Type B pancreatic cell (in vitro differentiated cells): ENCODE results near the gene DMTF1. TPM values are rescaled to one million over a fixed set of nuclear protein-coding genes. Genes with fewer than 3 reads are reported as not detected.
A peak's percentile ranks its signal among the peaks of the same experiment; 100 is the strongest.

Experiments used
- DNase-seq: peaks from one replicate; pipeline ENCODE4 v3.0.0; 2021; ENCODE audit warnings: mixed read lengths; ENCODE audit not compliant: unreplicated experiment; ENCODE audit errors: extremely low spot score
- H3K27ac Mint-ChIP-seq: 2 replicates; pipeline ENCODE4 v1.8.0; 2021; ENCODE audit warnings: mild to moderate bottlenecking, mixed read lengths
- H3K27me3 Mint-ChIP-seq: 2 replicates; pipeline ENCODE4 v1.8.0; 2021; ENCODE audit warnings: mixed read lengths
- H3K36me3 Mint-ChIP-seq: 2 replicates; pipeline ENCODE4 v1.8.0; 2021; ENCODE audit warnings: mixed read lengths
- H3K4me1 Mint-ChIP-seq: one replicate; pipeline ENCODE4 v1.8.0; 2021; ENCODE audit warnings: mixed read lengths; ENCODE audit not compliant: unreplicated experiment
- H3K4me3 Mint-ChIP-seq: 2 replicates; pipeline ENCODE4 v1.8.0; 2021; ENCODE audit warnings: mild to moderate bottlenecking, mixed read lengths
- H3K9me3 Mint-ChIP-seq: 2 replicates; pipeline ENCODE4 v1.8.0; 2021; ENCODE audit warnings: mixed read lengths
- long read RNA-seq: library from polyadenylated mRNA; unstranded; transcript quantifications from one replicate; pipeline ENCODE4 v2.0.0, GENCODE V29; 2020
- total RNA-seq: library from RNA; stranded (reverse); gene quantifications from 2 replicates; pipeline ENCODE4 v1.2.1, GENCODE V29; 2021; ENCODE audit warnings: low replicate concordance
- TF ChIP-seq, protein P1 (sequence below): fragments of 200-600 bp; sonication (generic); conservative IDR thresholded peaks from 2 replicates; pipeline ENCODE4 v1.5.0; 2021; ENCODE audit warnings: antibody characterized with exemption, mild to moderate bottlenecking

DMTF1 gene, protein sequence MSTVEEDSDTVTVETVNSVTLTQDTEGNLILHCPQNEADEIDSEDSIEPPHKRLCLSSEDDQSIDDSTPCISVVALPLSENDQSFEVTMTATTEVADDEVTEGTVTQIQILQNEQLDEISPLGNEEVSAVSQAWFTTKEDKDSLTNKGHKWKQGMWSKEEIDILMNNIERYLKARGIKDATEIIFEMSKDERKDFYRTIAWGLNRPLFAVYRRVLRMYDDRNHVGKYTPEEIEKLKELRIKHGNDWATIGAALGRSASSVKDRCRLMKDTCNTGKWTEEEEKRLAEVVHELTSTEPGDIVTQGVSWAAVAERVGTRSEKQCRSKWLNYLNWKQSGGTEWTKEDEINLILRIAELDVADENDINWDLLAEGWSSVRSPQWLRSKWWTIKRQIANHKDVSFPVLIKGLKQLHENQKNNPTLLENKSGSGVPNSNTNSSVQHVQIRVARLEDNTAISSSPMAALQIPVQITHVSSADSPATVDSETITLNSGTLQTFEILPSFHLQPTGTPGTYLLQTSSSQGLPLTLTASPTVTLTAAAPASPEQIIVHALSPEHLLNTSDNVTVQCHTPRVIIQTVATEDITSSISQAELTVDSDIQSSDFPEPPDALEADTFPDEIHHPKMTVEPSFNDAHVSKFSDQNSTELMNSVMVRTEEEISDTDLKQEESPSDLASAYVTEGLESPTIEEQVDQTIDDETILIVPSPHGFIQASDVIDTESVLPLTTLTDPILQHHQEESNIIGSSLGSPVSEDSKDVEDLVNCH
- 67.7 and 103 TPM in 2 replicates for total RNA-seq
- long read RNA-seq, transcript DMTF1-201 (18 exons, 3,801 nt): major isoform, 13 of 32 reads
- long read RNA-seq, partial matches to known transcripts: 11 of 32 reads
- long read RNA-seq, other reads (novel, unspliced or antisense): 6 of 32 reads

GRCh38 chr7:87152112-87152896, at the start of gene DMTF1:
Gene DMTF1, plus strand, starts transcription at chr7:87152453. Its CDS starts 12,489 bp downstream, at chr7:87164942.
- H3K9me3 Mint-ChIP-seq: no peaks in the 10 kb centered on the region
- TF ChIP-seq, protein P1, sequence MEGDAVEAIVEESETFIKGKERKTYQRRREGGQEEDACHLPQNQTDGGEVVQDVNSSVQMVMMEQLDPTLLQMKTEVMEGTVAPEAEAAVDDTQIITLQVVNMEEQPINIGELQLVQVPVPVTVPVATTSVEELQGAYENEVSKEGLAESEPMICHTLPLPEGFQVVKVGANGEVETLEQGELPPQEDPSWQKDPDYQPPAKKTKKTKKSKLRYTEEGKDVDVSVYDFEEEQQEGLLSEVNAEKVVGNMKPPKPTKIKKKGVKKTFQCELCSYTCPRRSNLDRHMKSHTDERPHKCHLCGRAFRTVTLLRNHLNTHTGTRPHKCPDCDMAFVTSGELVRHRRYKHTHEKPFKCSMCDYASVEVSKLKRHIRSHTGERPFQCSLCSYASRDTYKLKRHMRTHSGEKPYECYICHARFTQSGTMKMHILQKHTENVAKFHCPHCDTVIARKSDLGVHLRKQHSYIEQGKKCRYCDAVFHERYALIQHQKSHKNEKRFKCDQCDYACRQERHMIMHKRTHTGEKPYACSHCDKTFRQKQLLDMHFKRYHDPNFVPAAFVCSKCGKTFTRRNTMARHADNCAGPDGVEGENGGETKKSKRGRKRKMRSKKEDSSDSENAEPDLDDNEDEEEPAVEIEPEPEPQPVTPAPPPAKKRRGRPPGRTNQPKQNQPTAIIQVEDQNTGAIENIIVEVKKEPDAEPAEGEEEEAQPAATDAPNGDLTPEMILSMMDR: peak; percentile 29
- H3K27me3 Mint-ChIP-seq: no peaks in the 10 kb centered on the region
- H3K4me3 Mint-ChIP-seq: peak within 1 kb of the TSS; percentile 95
- peak within 1 kb of the TSS; percentile 99 for H3K27ac Mint-ChIP-seq
- peaks cover 16% of the 10 kb centered on the region for H3K36me3 Mint-ChIP-seq
- peaks cover 31% of the 10 kb centered on the region for H3K4me1 Mint-ChIP-seq
- DNase-seq: peak; percentile 94

DNA sequence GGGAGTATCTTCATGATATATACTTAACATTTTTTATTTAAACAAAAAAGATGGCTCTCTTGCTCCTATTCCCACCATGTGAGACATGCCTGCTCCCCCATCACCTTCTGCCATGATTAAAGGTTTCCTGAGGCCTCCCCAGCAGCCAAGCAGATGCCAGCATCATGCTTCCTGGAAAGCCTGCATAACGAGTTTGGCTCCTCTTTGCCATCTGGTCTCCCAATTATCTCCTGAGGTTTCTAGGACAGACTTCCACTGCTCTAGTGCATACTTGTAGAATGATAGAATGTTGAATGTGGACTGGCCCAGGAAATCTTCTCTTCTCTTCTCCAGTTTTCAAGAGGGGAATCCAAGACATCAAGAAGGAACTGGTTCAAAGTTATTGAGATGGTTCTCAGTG, 46.9 kb upstream of the DMTF1 start:
- Mint-ChIP-seq H3K4me1 (no peaks in the 10 kb centered on the region), H3K36me3 (no peaks in the 10 kb centered on the region), H3K4me3 (no peak overlapping the region), H3K27ac (no peak overlapping the region), H3K27me3 (no peaks in the 10 kb centered on the region), H3K9me3 (no peaks in the 10 kb centered on the region)
- TF ChIP-seq, protein P1: no peak
- DNase-seq: no peak

DNA sequence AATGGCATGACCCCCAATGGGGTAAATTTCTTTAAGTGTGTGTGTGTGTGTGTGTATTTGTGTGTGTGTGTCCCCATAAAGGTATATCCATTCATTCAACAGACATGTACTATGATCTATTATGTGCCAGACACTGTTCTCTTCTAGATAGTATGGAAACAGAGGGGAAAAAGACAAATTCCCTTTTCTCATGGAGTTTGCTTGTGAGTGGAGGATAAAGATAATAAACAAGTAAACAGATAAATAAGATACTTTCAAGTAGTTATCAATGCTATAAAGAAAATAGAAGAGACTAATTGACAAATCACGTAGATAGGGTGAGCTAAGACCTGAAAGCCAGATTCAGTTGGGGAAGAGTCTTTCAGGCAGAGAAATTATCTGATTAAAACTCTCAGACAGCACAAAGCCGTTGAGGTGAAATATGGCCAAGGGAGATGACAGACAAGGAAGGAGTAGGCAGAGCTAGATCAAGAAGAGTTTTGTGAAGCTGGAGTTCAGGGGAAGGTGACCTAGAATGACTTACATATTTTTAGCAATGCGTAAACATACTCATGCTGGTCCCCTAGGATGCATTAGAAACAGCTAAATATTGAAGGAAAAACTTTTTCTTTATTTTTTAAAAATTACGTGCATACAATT, 45.2 kb upstream of the DMTF1 start:
- TF ChIP-seq, protein P1: no peak
- no peaks in the 10 kb centered on the region for H3K9me3 Mint-ChIP-seq
- no peak overlapping the region for H3K27ac Mint-ChIP-seq
- H3K36me3 Mint-ChIP-seq: no peaks in the 10 kb centered on the region
- H3K27me3 Mint-ChIP-seq: no peaks in the 10 kb centered on the region
- H3K4me3 Mint-ChIP-seq: no peak overlapping the region
- H3K4me1 Mint-ChIP-seq: no peaks in the 10 kb centered on the region
- DNase-seq: no peak

- Mint-ChIP-seq H3K27me3 (no peaks in the 10 kb centered on the region), H3K27ac (no peak overlapping the region), H3K36me3 (no peaks in the 10 kb centered on the region), H3K4me3 (no peak overlapping the region), H3K9me3 (no peaks in the 10 kb centered on the region), H3K4me1 (no peaks in the 10 kb centered on the region)
- TF ChIP-seq, protein P1: no peak
- DNase-seq: no peak
Measured at GRCh38 chr7:87107949-87108776, 44.1 kb upstream of the DMTF1 start.
